AG09319 (cell line): Measurements from ENCODE around the gene KIZ.

Source experiments
- DNase-seq: peaks from one replicate; pipeline ENCODE4 v3.0.0-alpha.2; 2010; ENCODE audit warnings: low read depth; ENCODE audit errors: extremely low read depth
- TF ChIP-seq, protein P1 (sequence below): IDR thresholded peaks from 2 replicates; pipeline ENCODE4 v1.5.1; 2011; ENCODE audit warnings: low read depth, mild to moderate bottlenecking, inconsistent platforms, low read length, moderate library complexity

KIZ gene

DNA sequence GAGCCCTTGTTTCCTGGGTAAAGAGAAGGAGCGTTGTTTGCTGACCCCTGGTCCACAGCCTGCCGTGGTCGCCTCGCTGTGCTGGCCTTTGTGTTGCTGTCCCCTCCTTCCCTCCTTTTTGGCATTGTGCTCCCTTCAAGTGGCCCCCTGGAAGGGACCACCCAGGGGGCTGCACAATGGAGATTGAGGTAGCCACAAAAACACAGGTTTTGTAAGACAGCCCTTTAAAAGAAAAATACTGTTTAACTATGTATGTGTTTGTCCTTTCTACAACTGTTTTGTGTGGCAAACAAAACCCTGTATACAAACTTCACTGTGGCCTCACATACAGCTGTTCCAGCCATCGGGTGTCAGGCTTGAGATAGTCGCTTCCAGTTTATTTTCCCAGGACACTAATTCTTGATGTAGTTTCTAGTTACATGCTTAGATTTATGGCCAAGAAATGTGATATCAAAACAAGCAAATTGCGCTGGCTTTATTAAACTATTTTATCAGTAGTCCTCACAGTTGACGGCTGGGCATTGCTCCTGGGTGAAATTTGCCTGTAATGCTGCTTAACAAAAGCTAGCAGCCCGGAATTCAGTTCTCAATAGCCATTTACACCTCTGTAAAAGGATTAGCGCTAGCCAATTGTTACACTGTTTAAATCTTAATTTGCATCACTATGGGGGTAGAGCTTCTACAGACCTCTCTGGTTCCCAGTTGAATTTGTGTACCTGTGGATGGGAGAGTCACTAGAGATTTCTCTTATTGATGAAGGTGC lies 64.1 kb downstream of the KIZ start:
- no peak for DNase-seq

DNA sequence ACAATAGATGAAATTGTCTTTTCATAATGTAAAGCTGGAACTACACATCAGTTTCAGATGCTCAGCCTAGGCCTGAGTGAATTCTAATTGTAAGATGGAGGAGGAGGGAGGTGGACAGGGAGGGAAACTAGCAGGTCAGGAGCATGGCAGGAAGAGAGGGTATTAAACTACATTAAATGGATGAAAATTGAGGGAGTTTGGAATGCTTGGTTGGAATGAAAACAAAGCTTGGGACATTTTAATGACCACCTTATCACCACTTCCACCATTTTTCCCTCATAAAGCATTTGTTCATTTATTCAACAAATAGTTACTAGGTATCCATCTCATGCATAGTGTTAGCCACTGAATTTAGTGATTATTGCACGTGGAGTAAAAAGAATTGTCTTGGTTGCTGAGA lies 65.0 kb downstream of the KIZ start:
- TF ChIP-seq, protein P1, sequence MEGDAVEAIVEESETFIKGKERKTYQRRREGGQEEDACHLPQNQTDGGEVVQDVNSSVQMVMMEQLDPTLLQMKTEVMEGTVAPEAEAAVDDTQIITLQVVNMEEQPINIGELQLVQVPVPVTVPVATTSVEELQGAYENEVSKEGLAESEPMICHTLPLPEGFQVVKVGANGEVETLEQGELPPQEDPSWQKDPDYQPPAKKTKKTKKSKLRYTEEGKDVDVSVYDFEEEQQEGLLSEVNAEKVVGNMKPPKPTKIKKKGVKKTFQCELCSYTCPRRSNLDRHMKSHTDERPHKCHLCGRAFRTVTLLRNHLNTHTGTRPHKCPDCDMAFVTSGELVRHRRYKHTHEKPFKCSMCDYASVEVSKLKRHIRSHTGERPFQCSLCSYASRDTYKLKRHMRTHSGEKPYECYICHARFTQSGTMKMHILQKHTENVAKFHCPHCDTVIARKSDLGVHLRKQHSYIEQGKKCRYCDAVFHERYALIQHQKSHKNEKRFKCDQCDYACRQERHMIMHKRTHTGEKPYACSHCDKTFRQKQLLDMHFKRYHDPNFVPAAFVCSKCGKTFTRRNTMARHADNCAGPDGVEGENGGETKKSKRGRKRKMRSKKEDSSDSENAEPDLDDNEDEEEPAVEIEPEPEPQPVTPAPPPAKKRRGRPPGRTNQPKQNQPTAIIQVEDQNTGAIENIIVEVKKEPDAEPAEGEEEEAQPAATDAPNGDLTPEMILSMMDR = no peak
- DNase-seq = no peak

More for the DNA sequence above, 64.1 kb downstream of the KIZ start:
- TF ChIP-seq, protein P1 = no peak

DNA sequence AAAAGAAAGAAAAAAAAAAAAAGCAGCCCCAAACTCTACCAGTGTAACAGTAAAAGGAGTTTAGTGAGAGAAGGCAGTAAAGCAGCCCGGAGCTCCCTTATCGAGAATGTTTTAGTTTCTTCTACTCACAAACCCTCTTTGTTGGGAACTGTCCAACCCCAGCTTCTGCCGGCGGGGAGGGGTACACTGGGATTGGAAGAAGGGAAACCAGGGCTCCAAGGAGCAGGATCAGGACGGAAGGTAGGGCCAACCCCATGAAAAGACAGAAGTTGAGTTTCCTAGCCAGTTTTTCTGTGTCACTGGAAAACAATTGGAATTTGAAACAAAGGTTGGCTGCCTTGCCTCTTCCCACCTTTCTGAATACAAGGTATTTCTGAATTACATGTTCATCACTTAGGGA lies 66.0 kb downstream of the KIZ start:
- TF ChIP-seq, protein P1 = no peak
- no peak for DNase-seq

DNA sequence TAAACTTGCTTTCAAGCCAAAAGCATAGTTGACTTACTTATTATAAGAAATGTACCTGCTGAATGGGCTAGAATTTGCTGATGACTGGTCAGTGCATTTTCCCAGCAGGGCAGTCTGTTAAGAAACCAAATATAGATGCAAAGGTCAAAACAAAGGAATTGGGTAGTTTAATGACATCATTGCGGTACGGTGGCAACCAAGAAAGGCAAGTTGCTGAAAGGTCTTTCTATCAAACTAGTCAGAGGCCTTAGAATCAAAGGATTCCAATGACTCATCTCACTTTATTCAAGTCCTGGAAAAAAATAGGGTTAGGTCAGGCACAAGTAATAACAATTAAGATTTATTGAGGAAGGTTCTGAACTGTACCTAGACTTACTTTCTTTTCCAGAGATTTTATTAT lies 76.4 kb downstream of the KIZ start:
- TF ChIP-seq, protein P1 = no peak
- DNase-seq = no peak

DNA sequence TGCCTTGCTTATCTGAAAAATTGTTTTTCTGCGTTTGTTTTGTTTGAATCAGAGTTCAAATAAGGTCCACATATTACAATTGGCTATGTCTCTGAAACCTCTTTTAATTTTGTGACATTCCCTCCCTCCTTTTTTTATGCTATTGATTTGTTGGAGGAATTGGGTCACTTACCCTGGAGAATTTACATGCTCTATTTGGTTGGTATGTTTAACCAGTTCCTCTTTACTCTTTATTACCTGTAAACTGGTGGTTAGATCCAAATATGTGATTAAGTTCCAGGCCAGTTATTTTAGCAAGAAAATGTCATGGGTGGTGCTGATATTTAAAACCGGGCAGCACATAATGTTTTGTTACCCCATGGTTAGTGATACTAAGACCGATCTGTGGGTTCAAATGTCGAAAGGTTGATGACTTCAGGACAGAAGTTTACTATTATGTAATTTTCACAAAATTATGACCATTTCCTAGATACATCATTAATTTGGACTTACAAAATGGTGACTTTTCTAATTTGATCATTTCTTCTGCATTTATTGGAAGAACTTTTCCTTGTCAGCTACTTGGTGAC lies 77.3 kb downstream of the KIZ start:
- no peak for DNase-seq
- TF ChIP-seq, protein P1 = no peak

DNA sequence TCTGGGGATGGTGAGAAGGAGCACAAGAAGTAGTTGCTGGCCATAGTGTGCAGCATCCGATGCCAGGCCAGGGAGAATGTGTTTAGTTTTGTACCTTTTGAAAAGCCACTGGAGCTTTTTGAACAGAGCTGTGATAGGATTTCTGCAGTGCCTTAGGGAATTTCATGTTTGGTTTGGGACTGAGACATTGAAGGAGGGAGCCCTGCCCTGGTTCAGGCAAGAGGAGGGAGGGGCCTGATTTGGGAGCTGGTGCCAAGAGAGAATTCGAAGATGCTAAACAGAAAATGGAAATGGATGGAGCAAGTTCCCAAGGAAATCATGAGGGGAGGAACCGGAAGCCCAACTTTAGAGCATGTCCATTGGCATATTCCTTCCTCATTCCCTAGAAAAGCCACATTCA lies 80.7 kb downstream of the KIZ start:
- TF ChIP-seq, protein P1 = no peak
- DNase-seq = no peak

DNA sequence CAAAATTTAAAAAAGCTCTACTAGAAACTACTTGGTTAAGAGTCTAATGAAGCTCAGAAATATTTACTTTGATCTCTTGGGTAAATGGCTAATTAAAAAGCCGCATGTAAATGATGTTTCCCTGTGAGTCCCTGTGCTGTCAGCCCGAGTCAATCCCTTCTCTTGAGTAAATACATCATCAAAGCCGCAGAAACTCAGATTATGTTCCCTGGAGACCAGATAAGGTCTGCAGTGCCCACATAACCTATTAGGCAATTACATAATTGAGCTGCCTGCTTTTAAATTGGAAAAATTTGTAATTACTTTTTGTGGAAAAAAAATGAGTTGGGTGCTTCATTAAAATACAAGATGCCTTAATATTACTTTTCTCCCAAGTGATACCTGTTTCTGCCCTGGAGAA lies 83.1 kb downstream of the KIZ start:
- no peak for DNase-seq
- TF ChIP-seq, protein P1 = no peak
